Ishikawa (cell line): ENCODE measurements around the gene CALML6.

ENCODE experiments used
- CEBPB ChIP-seq: IDR thresholded peaks from 2 replicates; pipeline ENCODE4 v1.6.1; 2012
- CREB1 ChIP-seq: IDR thresholded peaks from 2 replicates; pipeline ENCODE4 v1.6.1; 2012; ENCODE audit warnings: low read depth
- EP300 ChIP-seq: IDR thresholded peaks from 2 replicates; pipeline ENCODE4 v1.6.1; 2012; ENCODE audit warnings: borderline replicate concordance
- FOXM1 ChIP-seq: IDR thresholded peaks from 2 replicates; pipeline ENCODE4 v1.6.1; 2012; ENCODE audit warnings: low read depth, borderline replicate concordance
- NFIC ChIP-seq: IDR thresholded peaks from 2 replicates; pipeline ENCODE4 v1.6.1; 2012
- RAD21 ChIP-seq: IDR thresholded peaks from 2 replicates; pipeline ENCODE4 v1.6.1; 2012; ENCODE audit warnings: low read depth
- TAF1 ChIP-seq: IDR thresholded peaks from 2 replicates; pipeline ENCODE4 v1.6.1; 2012; ENCODE audit warnings: low read depth, mild to moderate bottlenecking
- TCF12 ChIP-seq: IDR thresholded peaks from 2 replicates; pipeline ENCODE4 v1.6.1; 2012; ENCODE audit warnings: low read depth
- YY1 ChIP-seq: IDR thresholded peaks from 2 replicates; pipeline ENCODE4 v1.6.1; 2012; ENCODE audit warnings: low read depth
- ZBTB7A ChIP-seq: IDR thresholded peaks from 2 replicates; pipeline ENCODE4 v1.6.1; 2012; ENCODE audit warnings: low read depth
- TF ChIP-seq, protein P1 (sequence below): IDR thresholded peaks from 2 replicates; pipeline ENCODE4 v1.6.1; 2012; ENCODE audit warnings: low read depth, mild to moderate bottlenecking
- TF ChIP-seq, protein P2 (sequence below): IDR thresholded peaks from 2 replicates; pipeline ENCODE4 v1.6.1; 2012
- TF ChIP-seq, protein P3 (sequence below): IDR thresholded peaks from 2 replicates; pipeline ENCODE4 v1.6.1; 2012

- TF ChIP-seq RAD21 (no peak), TAF1 (0 out of 2 replicates have a peak, but pooled peaks have one; percentile 20), EP300 (no peak), NFIC (no peak), YY1 (no peak), FOXM1 (no peak), CREB1 (no peak), CEBPB (no peak), TCF12 (no peak), ZBTB7A (no peak)
- TF ChIP-seq, protein P1, sequence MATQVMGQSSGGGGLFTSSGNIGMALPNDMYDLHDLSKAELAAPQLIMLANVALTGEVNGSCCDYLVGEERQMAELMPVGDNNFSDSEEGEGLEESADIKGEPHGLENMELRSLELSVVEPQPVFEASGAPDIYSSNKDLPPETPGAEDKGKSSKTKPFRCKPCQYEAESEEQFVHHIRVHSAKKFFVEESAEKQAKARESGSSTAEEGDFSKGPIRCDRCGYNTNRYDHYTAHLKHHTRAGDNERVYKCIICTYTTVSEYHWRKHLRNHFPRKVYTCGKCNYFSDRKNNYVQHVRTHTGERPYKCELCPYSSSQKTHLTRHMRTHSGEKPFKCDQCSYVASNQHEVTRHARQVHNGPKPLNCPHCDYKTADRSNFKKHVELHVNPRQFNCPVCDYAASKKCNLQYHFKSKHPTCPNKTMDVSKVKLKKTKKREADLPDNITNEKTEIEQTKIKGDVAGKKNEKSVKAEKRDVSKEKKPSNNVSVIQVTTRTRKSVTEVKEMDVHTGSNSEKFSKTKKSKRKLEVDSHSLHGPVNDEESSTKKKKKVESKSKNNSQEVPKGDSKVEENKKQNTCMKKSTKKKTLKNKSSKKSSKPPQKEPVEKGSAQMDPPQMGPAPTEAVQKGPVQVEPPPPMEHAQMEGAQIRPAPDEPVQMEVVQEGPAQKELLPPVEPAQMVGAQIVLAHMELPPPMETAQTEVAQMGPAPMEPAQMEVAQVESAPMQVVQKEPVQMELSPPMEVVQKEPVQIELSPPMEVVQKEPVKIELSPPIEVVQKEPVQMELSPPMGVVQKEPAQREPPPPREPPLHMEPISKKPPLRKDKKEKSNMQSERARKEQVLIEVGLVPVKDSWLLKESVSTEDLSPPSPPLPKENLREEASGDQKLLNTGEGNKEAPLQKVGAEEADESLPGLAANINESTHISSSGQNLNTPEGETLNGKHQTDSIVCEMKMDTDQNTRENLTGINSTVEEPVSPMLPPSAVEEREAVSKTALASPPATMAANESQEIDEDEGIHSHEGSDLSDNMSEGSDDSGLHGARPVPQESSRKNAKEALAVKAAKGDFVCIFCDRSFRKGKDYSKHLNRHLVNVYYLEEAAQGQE = no peak
- TF ChIP-seq, protein P2, sequence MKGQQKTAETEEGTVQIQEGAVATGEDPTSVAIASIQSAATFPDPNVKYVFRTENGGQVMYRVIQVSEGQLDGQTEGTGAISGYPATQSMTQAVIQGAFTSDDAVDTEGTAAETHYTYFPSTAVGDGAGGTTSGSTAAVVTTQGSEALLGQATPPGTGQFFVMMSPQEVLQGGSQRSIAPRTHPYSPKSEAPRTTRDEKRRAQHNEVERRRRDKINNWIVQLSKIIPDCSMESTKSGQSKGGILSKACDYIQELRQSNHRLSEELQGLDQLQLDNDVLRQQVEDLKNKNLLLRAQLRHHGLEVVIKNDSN = no peak
- TF ChIP-seq, protein P3, sequence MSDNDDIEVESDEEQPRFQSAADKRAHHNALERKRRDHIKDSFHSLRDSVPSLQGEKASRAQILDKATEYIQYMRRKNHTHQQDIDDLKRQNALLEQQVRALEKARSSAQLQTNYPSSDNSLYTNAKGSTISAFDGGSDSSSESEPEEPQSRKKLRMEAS = no peak
These were observed 6.6 kb upstream of the CALML6 start for GRCh38 chr1:1908506-1908791.
